ENCODE results near the gene CLPTM1. TPM values are rescaled to one million over a fixed set of nuclear protein-coding genes. Genes with fewer than 3 reads are reported as not detected.
"Not testable (repeated sequence)": the region's sequence is repeated elsewhere in the genome, so short reads cannot be mapped to it uniquely, and the experiment has no call there.

CLPTM1 gene
- total and polyA plus RNA-seq, 2 donors (not counting 3 experiments of a cell fraction or from before 2014, with no cell fraction given) = 108 to 176 TPM

GRCh38 chr19:44912854-44913253 is 42.3 kb upstream of the CLPTM1 start:
- no peak for FAIRE-seq
- H3K36me3 ChIP-seq (ENCODE audit: control insufficient read depth in 2 of 2, extremely low read depth in 1 of 2, insufficient read depth in 2 of 2, low read length in 2 of 2) = no peaks in the 10 kb centered on the region
- no peak overlapping the region for H3K4me3 ChIP-seq (replicated peaks in 1 of 3; ENCODE audit: insufficient read depth in 1 of 3, low read depth in 1 of 3, low read length in 3 of 3)
- dilution Hi-C loops (cut with MboI; ENCODE audit: extremely low pct_ligation_motif_present, low sequenced_read_pairs) = no loop called here
- H3K27me3 ChIP-seq (ENCODE audit: control insufficient read depth in 2 of 2, insufficient read depth in 2 of 2, low read length in 2 of 2) = no peaks in the 10 kb centered on the region
- BruUV-seq (replicated peaks) = no TSS peak
- intact Hi-C loops (cut with micrococcal nuclease) = no loop called here
- no peaks in the 10 kb centered on the region for H4K20me1 ChIP-seq (replicated peaks; ENCODE audit: control insufficient read depth, extremely low read depth, insufficient read depth, low read length)
- H3K27ac ChIP-seq (ENCODE audit: insufficient read depth, low read depth, low read length) = no peak overlapping the region
- no peaks in the 10 kb centered on the region for H3K79me2 ChIP-seq (ENCODE audit: control insufficient read depth, insufficient read depth, low read length)
- DNase-seq (ENCODE audit: low read depth, low spot score) = no peak
- CTCF ChIA-PET = interaction anchor here (2.0 kb wide), 1 partner anchor 9 kb away, joined by 7 read pairs; no protein-coding TSS in a partner anchor
- TF ChIP-seq MAX (IDR thresholded peaks at IDR 0.05; ENCODE audit: insufficient read depth, insufficient read length) (no peak), CTCF (IDR thresholded peaks at IDR 0.05; ENCODE audit: extremely low read depth in 1 of 2, insufficient read depth in 1 of 2, low read depth in 1 of 2, low read length in 2 of 2) (no peak), POLR2A (IDR thresholded peaks at IDR 0.05; ENCODE audit: low read depth, low read length) (no peak), FOS (IDR thresholded peaks at IDR 0.05; ENCODE audit: borderline replicate concordance, insufficient read depth, low read length) (no peak), EZH2 (IDR thresholded peaks at IDR 0.05; ENCODE audit: borderline replicate concordance, low read depth, low read length, severe bottlenecking) (no peak), POLR2AphosphoS5 (IDR thresholded peaks at IDR 0.05; ENCODE audit: insufficient read depth, low read depth, low read length) (no peak), GATA2 (IDR thresholded peaks at IDR 0.05; ENCODE audit: insufficient read depth, insufficient read length, low read depth, low read length) (no peak), JUN (IDR thresholded peaks at IDR 0.05; ENCODE audit: borderline replicate concordance, insufficient read depth, insufficient read length, low read depth) (no peak), MYC (IDR thresholded peaks at IDR 0.05; ENCODE audit: low read depth, low read length) (no peak)
- peaks cover 10% of the 10 kb centered on the region for H3K4me1 ChIP-seq (ENCODE audit: control insufficient read depth, extremely low read depth, insufficient read depth, low read length)
- no peak overlapping the region for H3K9ac ChIP-seq (replicated peaks; ENCODE audit: extremely low read depth, insufficient read depth, low read length)
- H2AFZ ChIP-seq (ENCODE audit: low read depth, low read length) = no peak overlapping the region
- POLR2A ChIA-PET = no interaction called here
- no peaks in the 10 kb centered on the region for H3K9me3 ChIP-seq (replicated peaks; ENCODE audit: control insufficient read depth, insufficient read depth, low read length)
- no peak overlapping the region for H3K4me2 ChIP-seq (ENCODE audit: insufficient read depth, low read length)
- no peaks in the 10 kb centered on the region for H3K9me1 ChIP-seq (replicated peaks; ENCODE audit: control insufficient read depth, extremely low read depth, insufficient read depth, low read length)

GRCh38 chr19:44913512-44914432 is 41.4 kb upstream of the CLPTM1 start:
- DNase-seq (ENCODE audit: low read depth, low spot score); H3K9me1 ChIP-seq (replicated peaks; ENCODE audit: control insufficient read depth, extremely low read depth, insufficient read depth, low read length); FAIRE-seq; H3K9ac ChIP-seq (replicated peaks; ENCODE audit: extremely low read depth, insufficient read depth, low read length); POLR2A ChIA-PET; H3K79me2 ChIP-seq (ENCODE audit: control insufficient read depth, insufficient read depth, low read length); H3K27ac ChIP-seq (ENCODE audit: insufficient read depth, low read depth, low read length); H3K4me2 ChIP-seq (ENCODE audit: insufficient read depth, low read length); intact Hi-C loops (cut with micrococcal nuclease); H3K4me3 ChIP-seq (replicated peaks in 1 of 3; ENCODE audit: insufficient read depth in 1 of 3, low read depth in 1 of 3, low read length in 3 of 3); H4K20me1 ChIP-seq (replicated peaks; ENCODE audit: control insufficient read depth, extremely low read depth, insufficient read depth, low read length); H3K36me3 ChIP-seq (ENCODE audit: control insufficient read depth in 2 of 2, extremely low read depth in 1 of 2, insufficient read depth in 2 of 2, low read length in 2 of 2); H3K4me1 ChIP-seq (ENCODE audit: control insufficient read depth, extremely low read depth, insufficient read depth, low read length); H3K27me3 ChIP-seq (ENCODE audit: control insufficient read depth in 2 of 2, insufficient read depth in 2 of 2, low read length in 2 of 2); H3K9me3 ChIP-seq (replicated peaks; ENCODE audit: control insufficient read depth, insufficient read depth, low read length); dilution Hi-C loops (cut with MboI; ENCODE audit: extremely low pct_ligation_motif_present, low sequenced_read_pairs): not testable (repeated sequence)
- CTCF ChIA-PET = interaction anchor here (1.5 to 2.0 kb wide), 2 partner anchors 8 to 10 kb away, joined by 7 to 11 read pairs; partner anchors contain the start of gene APOE
- peak overlapping the region; percentile 46 for H2AFZ ChIP-seq (ENCODE audit: low read depth, low read length)
- BruUV-seq (replicated peaks) = TSS peak; percentile 14

Measured in endothelial cell of umbilical vein (primary cell).